Measurements from ENCODE around the gene SRP54. TPM values are rescaled to one million over a fixed set of nuclear protein-coding genes. Genes with fewer than 3 reads are reported as not detected.

The SRP54 gene
- total RNA-seq, 1 donor from 2014 or later, result 74.0 TPM

DNA sequence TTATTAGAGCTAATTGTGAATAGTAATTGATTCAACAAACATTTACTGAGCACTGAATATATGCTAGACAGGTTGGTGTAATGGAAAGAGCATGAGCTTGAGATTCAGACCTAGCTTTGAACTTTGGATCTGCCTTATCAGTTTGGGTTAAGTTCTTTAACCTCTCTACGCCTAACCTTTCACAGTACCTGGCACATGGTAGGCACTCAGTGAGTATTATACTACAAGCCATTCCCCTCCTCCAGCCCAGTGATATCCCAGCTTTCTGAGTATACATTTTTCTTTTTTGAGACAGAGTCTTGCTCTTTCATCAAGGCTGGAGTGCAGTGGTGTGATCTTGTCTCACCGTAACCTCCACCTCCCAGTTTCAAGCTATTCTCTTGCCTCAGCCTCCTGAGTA, 95.3 kb downstream of the SRP54 start:
- Mint-ChIP-seq H3K27ac (ENCODE audit: unreplicated experiment) (no peak overlapping the region), H3K36me3 (ENCODE audit: low read depth, unreplicated experiment) (peaks cover 9% of the 10 kb centered on the region)
- peaks cover 26% of the 10 kb centered on the region for H3K36me3 ChIP-seq (ENCODE audit: insufficient read depth, low read length)

More for the DNA sequence above, 95.3 kb downstream of the SRP54 start:
- DNase-seq (ENCODE audit: low read depth) (no peak), FAIRE-seq (no peak)
- H3K4me1 Mint-ChIP-seq (ENCODE audit: low read depth, unreplicated experiment), result no peaks in the 10 kb centered on the region
- Histone ChIP-seq H3K9me3 (ENCODE audit: insufficient read depth, low read depth, low read length) (no peaks in the 10 kb centered on the region), H3K27ac (ENCODE audit: low read depth, low read length) (no peak overlapping the region), H2AFZ (ENCODE audit: low read depth, low read length) (no peak overlapping the region), H3K4me1 (ENCODE audit: insufficient read depth, low read length) (no peaks in the 10 kb centered on the region), H3K27me3 (ENCODE audit: insufficient read depth, low read length) (no peaks in the 10 kb centered on the region), H4K20me1 (ENCODE audit: insufficient read depth, low read length) (peaks cover 12% of the 10 kb centered on the region), H3K4me3 (ENCODE audit: insufficient read depth, low read depth, low read length) (no peak overlapping the region), H3K9ac (ENCODE audit: low read length) (no peak overlapping the region), H3K4me2 (ENCODE audit: low read length) (no peak overlapping the region), H3K79me2 (ENCODE audit: insufficient read depth, low read length) (peaks cover 7% of the 10 kb centered on the region)
- TF ChIP-seq EZH2 (IDR thresholded peaks at IDR 0.05; ENCODE audit: insufficient read depth, low read length), result no peak
- TF ChIP-seq, protein P1, sequence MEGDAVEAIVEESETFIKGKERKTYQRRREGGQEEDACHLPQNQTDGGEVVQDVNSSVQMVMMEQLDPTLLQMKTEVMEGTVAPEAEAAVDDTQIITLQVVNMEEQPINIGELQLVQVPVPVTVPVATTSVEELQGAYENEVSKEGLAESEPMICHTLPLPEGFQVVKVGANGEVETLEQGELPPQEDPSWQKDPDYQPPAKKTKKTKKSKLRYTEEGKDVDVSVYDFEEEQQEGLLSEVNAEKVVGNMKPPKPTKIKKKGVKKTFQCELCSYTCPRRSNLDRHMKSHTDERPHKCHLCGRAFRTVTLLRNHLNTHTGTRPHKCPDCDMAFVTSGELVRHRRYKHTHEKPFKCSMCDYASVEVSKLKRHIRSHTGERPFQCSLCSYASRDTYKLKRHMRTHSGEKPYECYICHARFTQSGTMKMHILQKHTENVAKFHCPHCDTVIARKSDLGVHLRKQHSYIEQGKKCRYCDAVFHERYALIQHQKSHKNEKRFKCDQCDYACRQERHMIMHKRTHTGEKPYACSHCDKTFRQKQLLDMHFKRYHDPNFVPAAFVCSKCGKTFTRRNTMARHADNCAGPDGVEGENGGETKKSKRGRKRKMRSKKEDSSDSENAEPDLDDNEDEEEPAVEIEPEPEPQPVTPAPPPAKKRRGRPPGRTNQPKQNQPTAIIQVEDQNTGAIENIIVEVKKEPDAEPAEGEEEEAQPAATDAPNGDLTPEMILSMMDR (IDR thresholded peaks at IDR 0.05; ENCODE audit: insufficient read depth, low read depth, low read length), result no peak
- no peaks in the 10 kb centered on the region for H3K27me3 Mint-ChIP-seq (ENCODE audit: low read depth, unreplicated experiment)
- H3K9me3 Mint-ChIP-seq (ENCODE audit: unreplicated experiment), result no peaks in the 10 kb centered on the region
- H3K4me3 Mint-ChIP-seq (ENCODE audit: unreplicated experiment), result no peak overlapping the region

Other genes with a start within 250 kb of the SRP54 start
- 36.5 and 36.9 TPM in 2 replicates for gene BAZ1A, start 107.6 kb upstream of the SRP54 start, total RNA-seq
- gene FAM177A1, start 63.3 kb downstream of the SRP54 start, total RNA-seq, result 94.8 and 99.0 TPM in 2 replicates
- gene PPP2R3C, start 139.0 kb downstream of the SRP54 start, total RNA-seq, result 24.4 and 28.3 TPM in 2 replicates
- gene PRORP, start 139.6 kb downstream of the SRP54 start, total RNA-seq, result 27.8 and 32.4 TPM in 2 replicates